Stimulated activated CD8-positive, alpha-beta memory T cell treated with anti-CD3 and anti-CD28 coated beads, Interleukin-7, amount 100 ng/mL, for 48 hours (primary cell): ENCODE results near the gene SLC66A3.

Experiments used
- DNase-seq, 2 donors: peaks; one replicate each; pipeline ENCODE4 v3.0.0-alpha.2; 2020; ENCODE audit warnings: low read depth in 1 of 2; ENCODE audit errors: extremely low read depth in 1 of 2

SLC66A3 gene

GRCh38 chr2:11133936-11134320 is 21.3 kb upstream of the SLC66A3 start:
- no peak for DNase-seq

GRCh38 chr2:11134349-11134748 is 20.9 kb upstream of the SLC66A3 start:
- no peak for DNase-seq

- no peak for DNase-seq
These were observed 14.8 kb upstream of the SLC66A3 start for GRCh38 chr2:11140492-11140891.

GRCh38 chr2:11141319-11141718 is 13.9 kb upstream of the SLC66A3 start:
- no peak for DNase-seq

GRCh38 chr2:11142330-11142729 is 12.9 kb upstream of the SLC66A3 start:
- DNase-seq: no peak

- no peak for DNase-seq
These were observed 12.3 kb upstream of the SLC66A3 start for GRCh38 chr2:11142987-11143386.

- DNase-seq: no peak
These were observed 11.1 kb upstream of the SLC66A3 start for GRCh38 chr2:11144077-11144737.

- DNase-seq: no peak
These were observed 10.6 kb upstream of the SLC66A3 start for GRCh38 chr2:11144738-11145079.

GRCh38 chr2:11145350-11145749 is 9.9 kb upstream of the SLC66A3 start:
- DNase-seq: no peak

- no peak for DNase-seq
These were observed 9.2 kb upstream of the SLC66A3 start for GRCh38 chr2:11146076-11146475.

GRCh38 chr2:11147263-11147662 is 8.0 kb upstream of the SLC66A3 start:
- no peak for DNase-seq

- no peak for DNase-seq
These were observed 2.7 kb upstream of the SLC66A3 start for GRCh38 chr2:11152591-11152990.

GRCh38 chr2:11154016-11154922 is 998 bp upstream of the SLC66A3 start:
- no peak for DNase-seq

- DNase-seq: peak; percentile 94 to 97
These were observed 315 bp upstream of the SLC66A3 start for GRCh38 chr2:11154923-11155380.

GRCh38 chr2:11156396-11157075 is 1.3 kb downstream of the SLC66A3 start:
- no peak for DNase-seq

- DNase-seq: no peak
These were observed 2.0 kb downstream of the SLC66A3 start for GRCh38 chr2:11157296-11157695.

- DNase-seq: no peak
These were observed 2.5 kb downstream of the SLC66A3 start for GRCh38 chr2:11157731-11158130.

GRCh38 chr2:11158916-11159573 is 3.8 kb downstream of the SLC66A3 start:
- no peak for DNase-seq

GRCh38 chr2:11159574-11160170 is 4.4 kb downstream of the SLC66A3 start:
- DNase-seq: no peak

- no peak for DNase-seq
These were observed 5.0 kb downstream of the SLC66A3 start for GRCh38 chr2:11160256-11160655.
